ENCODE measurements around the gene KDM6A. TPM values are rescaled to one million over a fixed set of nuclear protein-coding genes. Genes with fewer than 3 reads are reported as not detected.
A peak's percentile ranks its signal among the peaks of the same experiment; 100 is the strongest.
"Not testable (repeated sequence)": the region's sequence is repeated elsewhere in the genome, so short reads cannot be mapped to it uniquely, and the experiment has no call there.

KDM6A gene
- total RNA-seq, 1 donor, result 28.0 TPM

- DNase-seq (ENCODE audit: low read depth in 2 of 3, low spot score in 2 of 3), result peak in 1 of 3 donors; percentile 47
Observed at GRCh38 chrX:45068569-45068968, 195.6 kb downstream of the KDM6A start.

- DNase-seq (ENCODE audit: low read depth in 2 of 3, low spot score in 2 of 3), result peak in 2 of 3 donors; percentile 39 to 66
Observed at GRCh38 chrX:45070116-45071007, 197.4 kb downstream of the KDM6A start.

GRCh38 chrX:45073011-45073410, 200.0 kb downstream of the KDM6A start:
- DNase-seq (ENCODE audit: low read depth in 2 of 3, low spot score in 2 of 3), result not testable (repeated sequence)

GRCh38 chrX:45077748-45078424, 204.9 kb downstream of the KDM6A start:
- DNase-seq (ENCODE audit: low read depth in 2 of 3, low spot score in 2 of 3), result no peak

GRCh38 chrX:45083314-45083713, 210.3 kb downstream of the KDM6A start:
- DNase-seq (ENCODE audit: low read depth in 2 of 3, low spot score in 2 of 3), result peak in 2 of 3 donors; percentile 21 to 27

DNA sequence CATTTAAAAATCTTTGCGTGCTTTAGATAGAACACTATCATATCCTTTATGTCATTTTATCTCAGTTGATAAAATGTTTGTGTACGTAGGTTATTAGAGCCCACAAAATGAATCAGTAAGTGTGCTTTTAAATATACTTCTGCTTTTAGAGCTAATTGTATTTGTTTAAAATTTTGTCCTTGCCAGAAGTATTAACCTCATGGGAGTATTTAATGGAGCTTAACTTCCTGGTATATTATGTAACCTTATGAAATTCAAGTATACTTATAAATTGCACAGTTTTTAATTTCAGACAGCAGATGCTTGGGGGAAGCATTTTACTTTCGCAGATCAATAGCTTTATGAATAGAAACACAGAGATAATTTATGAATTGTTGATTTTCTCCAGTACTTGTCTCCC, 237.5 kb downstream of the KDM6A start:
- DNase-seq (ENCODE audit: low read depth in 2 of 3, low spot score in 2 of 3), result no peak

GRCh38 chrX:45126158-45126557, 253.2 kb downstream of the KDM6A start:
- no peak for DNase-seq (ENCODE audit: low read depth in 2 of 3, low spot score in 2 of 3)

GRCh38 chrX:45128896-45129454, 256.0 kb downstream of the KDM6A start:
- DNase-seq (ENCODE audit: low read depth in 2 of 3, low spot score in 2 of 3), result no peak

DNA sequence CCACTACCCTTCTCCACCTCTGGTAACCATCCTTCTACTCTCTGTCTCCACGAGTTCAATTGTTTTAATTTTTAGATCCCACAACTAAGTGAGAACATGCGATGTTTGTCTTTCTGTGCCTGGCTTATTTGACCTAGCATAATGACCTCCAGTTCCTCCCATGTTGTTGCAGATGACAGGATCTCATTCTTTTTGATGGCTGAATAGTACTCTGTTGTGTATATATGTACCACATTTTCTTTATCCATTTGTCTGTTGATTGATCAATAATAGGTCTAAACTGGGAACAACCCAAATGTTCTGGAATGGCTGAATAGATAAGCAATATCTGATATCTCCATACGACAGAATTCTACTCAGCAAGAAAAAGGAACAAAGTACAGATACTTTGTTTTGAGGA, 260.5 kb downstream of the KDM6A start:
- no peak for DNase-seq (ENCODE audit: low read depth in 2 of 3, low spot score in 2 of 3)

DNA sequence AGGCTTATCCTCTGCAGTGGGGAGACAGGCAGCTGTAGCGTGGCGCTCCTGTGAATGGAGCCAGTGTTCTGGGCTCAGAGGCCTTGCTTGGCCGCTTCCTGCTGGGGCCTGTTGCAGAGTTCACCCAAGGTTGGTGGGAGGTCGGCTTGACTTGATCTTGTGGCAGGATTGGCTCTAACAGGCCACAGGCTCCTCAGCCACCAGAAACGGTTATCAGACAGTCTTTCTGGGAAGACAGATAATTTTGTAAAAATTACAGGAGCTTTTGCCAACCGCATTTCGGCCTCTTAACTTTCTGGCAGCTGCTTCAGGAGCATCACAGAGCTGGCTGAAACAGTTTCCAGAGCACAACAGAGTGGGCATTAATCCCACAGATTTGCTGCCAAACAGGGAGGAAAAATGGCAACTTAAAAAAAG, 261.3 kb downstream of the KDM6A start:
- no peak for DNase-seq (ENCODE audit: low read depth in 2 of 3, low spot score in 2 of 3)

DNA sequence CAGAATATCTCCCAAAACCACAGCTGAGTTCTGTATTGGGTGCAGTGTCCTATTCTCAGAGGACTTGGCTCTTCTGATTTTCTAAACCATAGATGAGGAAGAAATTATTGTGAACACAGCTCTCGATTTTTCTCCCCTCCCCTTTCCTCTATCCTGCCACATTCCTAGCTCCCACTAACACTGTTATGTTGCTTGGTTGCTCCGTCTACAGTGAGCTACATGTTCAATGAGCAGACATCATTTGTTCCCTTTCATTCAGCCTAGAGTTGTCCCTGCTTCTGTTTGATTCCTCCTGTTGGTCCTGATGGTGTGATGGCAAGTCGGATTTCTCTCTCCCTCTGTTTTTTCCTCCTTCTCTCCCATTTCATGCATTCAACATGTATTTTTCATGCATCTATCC, 261.8 kb downstream of the KDM6A start:
- no peak for DNase-seq (ENCODE audit: low read depth in 2 of 3, low spot score in 2 of 3)

DNA sequence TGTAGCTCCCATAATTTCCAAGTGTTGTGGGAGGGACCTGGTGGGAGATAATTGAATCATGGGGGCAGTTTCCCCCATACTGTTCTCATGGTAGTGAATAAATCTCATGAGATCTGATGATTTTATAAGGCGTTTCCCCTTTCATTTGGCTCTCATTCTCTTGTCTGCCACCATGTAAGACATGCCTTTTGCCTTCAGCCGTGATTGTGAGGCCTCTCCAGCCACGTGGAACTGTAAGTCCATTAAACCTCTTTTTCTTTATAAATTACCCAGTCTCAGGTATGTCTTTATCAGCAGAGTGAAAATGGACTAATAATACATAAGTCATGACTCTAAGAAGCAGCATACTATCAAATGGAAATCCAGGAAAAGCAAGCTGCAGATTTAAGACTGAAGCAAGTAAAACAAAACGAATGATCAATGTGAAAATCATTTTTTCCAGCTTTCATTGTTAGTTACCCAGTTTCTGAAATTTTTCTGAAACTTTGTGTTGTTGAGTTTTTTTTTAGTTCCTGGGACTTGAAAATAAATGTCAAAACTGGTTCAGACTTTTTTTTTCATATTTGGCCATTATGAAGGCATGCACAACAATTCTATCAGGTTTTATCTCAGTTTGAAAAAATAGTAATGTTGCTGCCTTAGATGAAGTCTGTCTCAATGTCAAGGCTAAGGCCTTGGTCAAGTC, 262.5 kb downstream of the KDM6A start:
- DNase-seq (ENCODE audit: low read depth in 2 of 3, low spot score in 2 of 3), result peak in 1 of 3 donors; percentile 4

DNA sequence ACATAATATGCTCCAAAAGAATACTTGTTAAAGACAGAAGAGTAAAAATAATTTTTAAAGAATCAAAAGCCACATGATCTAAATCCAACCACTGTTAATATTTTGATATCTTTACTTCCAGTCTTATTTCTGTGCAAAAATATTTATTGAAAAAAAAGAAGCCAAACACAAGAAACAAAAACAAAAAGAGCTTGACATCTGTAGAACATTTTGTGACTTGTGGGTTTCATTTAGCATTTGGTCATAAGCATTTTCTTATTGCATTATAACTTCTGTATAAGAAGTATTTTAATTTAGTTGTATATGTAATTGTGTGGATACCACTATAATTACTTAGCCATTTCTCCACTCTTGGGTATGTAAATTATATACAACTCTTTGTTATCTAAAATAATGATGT, 264.5 kb downstream of the KDM6A start:
- peak in 1 of 3 donors; percentile 27 for DNase-seq (ENCODE audit: low read depth in 2 of 3, low spot score in 2 of 3)

DNA sequence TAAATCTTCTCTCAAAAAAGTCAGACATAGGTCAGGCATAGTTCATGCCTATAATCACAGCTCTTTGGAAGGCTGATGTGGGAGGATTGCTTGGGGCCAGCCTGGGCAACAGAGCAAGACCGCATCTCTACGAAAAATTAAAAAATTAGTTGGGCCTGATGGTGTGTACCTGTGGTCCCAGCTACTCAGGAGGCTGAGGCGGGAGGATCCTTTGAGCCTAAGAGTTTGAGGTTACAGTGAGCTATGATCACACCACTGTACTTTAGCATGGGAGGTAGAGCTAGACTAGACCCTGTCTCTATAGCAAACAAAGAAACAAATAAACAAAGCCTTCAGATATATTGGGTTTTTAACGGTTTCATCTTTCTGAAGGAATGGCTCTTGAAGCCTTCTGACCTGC, 265.5 kb downstream of the KDM6A start:
- no peak for DNase-seq (ENCODE audit: low read depth in 2 of 3, low spot score in 2 of 3)

GRCh38 chrX:45140812-45141211, 267.8 kb downstream of the KDM6A start:
- no peak for DNase-seq (ENCODE audit: low read depth in 2 of 3, low spot score in 2 of 3)

- no peak for DNase-seq (ENCODE audit: low read depth in 2 of 3, low spot score in 2 of 3)
Observed at GRCh38 chrX:45142185-45142584, 269.2 kb downstream of the KDM6A start.

GRCh38 chrX:45143455-45143854, 270.5 kb downstream of the KDM6A start:
- no peak for DNase-seq (ENCODE audit: low read depth in 2 of 3, low spot score in 2 of 3)

DNA sequence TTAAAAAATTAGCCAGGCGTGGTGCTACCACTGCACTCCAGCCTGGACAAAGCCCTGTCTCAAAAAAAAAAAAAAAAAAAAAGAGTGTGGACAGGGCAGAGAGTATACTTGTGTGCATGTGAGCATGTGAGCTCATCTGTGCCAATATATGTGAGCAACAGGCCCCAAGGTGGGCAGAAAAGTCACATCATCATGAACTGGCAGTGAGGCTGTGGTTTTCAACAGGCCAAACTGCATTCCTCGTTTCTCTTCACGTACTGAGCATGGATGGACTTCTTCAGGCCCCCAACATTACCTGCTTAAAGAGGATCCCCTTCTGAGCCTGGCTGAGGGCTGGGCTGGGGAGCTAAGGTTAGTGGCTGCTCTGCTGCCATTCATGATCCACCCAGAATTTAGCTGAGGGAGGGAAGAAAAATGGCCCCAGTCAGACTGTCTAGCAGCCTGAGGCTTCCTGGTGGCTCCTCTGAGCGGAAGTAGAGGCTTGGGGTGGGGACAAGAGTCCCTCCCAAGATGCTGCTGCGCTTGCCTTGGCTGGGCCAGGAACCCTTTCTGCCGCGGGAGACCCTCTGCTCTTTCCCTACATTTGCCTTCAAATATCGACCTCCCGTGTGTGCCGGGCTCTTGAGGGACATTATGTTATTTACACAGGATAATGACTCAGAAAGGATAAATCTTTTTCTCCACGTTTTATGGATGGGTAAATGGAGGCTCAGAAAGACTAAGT, 272.7 kb downstream of the KDM6A start:
- DNase-seq (ENCODE audit: low read depth in 2 of 3, low spot score in 2 of 3), result no peak

DNA sequence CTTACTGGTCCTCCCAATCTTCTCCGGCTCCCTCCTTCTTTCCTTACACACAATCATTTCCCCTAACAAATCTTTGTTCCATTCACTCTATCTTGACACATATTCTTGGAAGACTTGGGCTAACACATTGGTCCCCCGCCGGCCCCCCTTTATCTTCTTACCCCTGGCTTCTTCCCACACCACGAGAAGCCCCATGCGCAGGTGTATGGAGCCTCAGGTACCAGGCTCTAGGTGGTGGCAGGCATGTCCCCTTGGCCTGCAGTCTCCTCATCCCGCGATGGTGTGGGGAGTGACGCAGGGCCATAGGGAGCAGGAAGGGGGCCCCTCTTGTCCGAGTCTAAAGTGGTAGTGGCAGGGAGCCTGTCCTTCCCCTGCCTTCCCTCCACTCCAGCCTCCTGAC, 277.8 kb downstream of the KDM6A start:
- no peak for DNase-seq (ENCODE audit: low read depth in 2 of 3, low spot score in 2 of 3)

DNA sequence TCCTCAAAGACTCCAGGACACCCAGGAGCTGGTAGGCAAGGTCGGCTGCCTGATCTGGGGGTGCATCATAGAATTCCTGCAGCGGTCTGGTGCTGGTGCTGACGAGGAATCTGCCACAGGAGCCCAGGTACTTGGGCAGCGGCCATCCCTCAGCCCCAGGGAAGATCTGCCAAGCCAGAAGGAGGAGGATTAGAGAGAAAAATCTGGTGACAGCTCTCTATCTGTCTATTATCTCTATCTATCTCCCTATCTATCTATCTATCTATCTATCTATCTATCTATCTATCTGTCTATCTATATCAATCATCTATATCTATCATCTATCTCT, 281.0 kb downstream of the KDM6A start:
- DNase-seq (ENCODE audit: low read depth in 2 of 3, low spot score in 2 of 3), result no peak

DNA sequence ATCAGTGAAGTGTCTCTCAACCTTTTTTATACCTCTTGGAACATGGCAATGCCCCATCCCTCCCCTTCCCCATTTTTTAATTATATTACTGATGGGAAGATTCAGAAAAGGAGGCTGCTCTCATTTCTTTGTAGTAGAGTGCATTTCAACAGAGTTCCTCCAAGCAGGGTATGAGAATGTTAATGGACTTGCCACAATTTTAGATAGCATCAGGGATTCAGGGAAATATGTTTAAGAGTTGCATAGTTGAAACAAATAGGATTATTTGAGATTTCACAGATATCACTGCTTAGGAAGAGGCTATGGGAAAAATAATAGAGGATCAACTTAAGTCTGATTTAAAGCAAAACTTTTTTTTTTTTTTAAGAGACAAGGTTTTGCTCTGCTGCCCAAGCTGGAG, 281.5 kb downstream of the KDM6A start:
- DNase-seq (ENCODE audit: low read depth in 2 of 3, low spot score in 2 of 3), result no peak

All from hematopoietic multipotent progenitor cell (in vitro differentiated cells).